Thoracic aorta (tissue), 2 donors: ENCODE measurements around the gene BCL2L13. TPM values are rescaled to one million over a fixed set of nuclear protein-coding genes. Genes with fewer than 3 reads are reported as not detected.

Experiments used
- ATAC-seq: fragments of 150-250 bp; one replicate; pipeline ENCODE4 v1.8.0; 2017; ENCODE audit warnings: low read depth; ENCODE audit not compliant: insufficient number of reproducible peaks, low FRiP score
- DNase-seq: peaks from one replicate; pipeline ENCODE4 v3.0.0-alpha.2; 2020; ENCODE audit warnings: low spot score
- H3K27ac ChIP-seq, 2 donors: fragments of 200-600 bp; sonication (generic); 1 replicate in 1 of 2; 2 replicates in 1 of 2; pipeline ENCODE4 v1.5.1; 2016; ENCODE audit warnings: mild to moderate bottlenecking in 2 of 2, moderate library complexity in 2 of 2
- H3K27me3 ChIP-seq: fragments of 200-600 bp; sonication (generic); replicated peaks from 2 replicates; pipeline ENCODE4 v1.6.0; 2016; ENCODE audit warnings: mild to moderate bottlenecking; ENCODE audit not compliant: insufficient read depth
- H3K36me3 ChIP-seq: fragments of 200-600 bp; sonication (generic); one replicate; pipeline ENCODE4 v1.5.1; 2016
- H3K4me1 ChIP-seq, 2 donors: fragments of 200-600 bp; sonication (generic); 1 replicate in 1 of 2; 2 replicates in 1 of 2; pipeline versions ENCODE4 v1.5.1 to v1.6.0; 2016; ENCODE audit warnings: low read depth in 2 of 2, mild to moderate bottlenecking in 1 of 2; ENCODE audit not compliant: control insufficient read depth in 1 of 2
- H3K4me3 ChIP-seq: fragments of 200-600 bp; sonication (generic); 2 replicates; pipeline ENCODE4 v1.5.1; 2016; ENCODE audit warnings: mild to moderate bottlenecking
- H3K9me3 ChIP-seq: fragments of 200-600 bp; sonication (generic); 2 replicates; pipeline ENCODE4 v1.5.1; 2016
- total RNA-seq, 2 donors: library from RNA; depleted of rRNA; stranded (reverse); fragments of >200 nt; gene quantifications; one replicate each; pipeline versions ENCODE4 v1.1.0 to v1.2.3, GENCODE V29; 2016
- TF ChIP-seq, protein P1 (sequence below): fragments of 200-600 bp; sonication (generic); IDR thresholded peaks from one replicate; pipeline ENCODE4 v1.5.1; 2019; ENCODE audit warnings: antibody characterized with exemption

Gene BCL2L13
- total RNA-seq, 2 donors from 2014 or later, result 38.0 to 43.4 TPM

DNA sequence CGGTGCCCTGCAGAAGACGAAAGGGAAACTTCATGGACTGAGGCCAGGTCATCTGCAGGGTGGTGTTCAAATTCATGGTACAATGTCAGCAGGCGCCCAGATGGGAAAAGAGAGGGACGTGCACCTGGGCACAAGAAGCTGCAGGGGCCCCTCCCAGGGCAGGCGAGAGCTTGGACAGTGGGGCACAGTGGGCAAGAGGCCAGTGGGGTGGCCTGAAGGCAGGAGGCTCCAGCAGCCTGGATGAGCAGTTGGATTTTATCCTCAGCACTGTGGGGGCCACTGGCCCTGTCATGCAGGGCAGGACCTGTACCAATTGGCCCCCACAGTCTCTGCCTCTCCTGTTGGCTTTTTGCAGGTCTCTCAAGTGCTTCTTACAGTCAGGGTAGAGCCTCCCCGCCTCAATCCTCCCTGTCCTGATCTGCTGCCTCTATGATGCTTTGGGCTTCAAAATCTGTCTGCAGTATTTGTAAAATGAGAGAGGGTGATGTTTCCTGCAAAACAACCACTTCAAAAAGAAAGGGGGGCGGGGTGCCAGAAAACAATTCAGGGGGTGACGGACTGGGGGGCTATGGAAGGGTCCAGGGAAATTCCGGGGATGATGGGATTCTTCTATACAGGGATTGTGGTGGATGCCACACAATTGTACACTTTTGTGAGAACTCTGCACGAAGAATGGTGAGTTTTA is 137.4 kb downstream of the BCL2L13 start:
- no peak for ATAC-seq
- no peaks in the 10 kb centered on the region for H3K36me3 ChIP-seq
- TF ChIP-seq, protein P1, sequence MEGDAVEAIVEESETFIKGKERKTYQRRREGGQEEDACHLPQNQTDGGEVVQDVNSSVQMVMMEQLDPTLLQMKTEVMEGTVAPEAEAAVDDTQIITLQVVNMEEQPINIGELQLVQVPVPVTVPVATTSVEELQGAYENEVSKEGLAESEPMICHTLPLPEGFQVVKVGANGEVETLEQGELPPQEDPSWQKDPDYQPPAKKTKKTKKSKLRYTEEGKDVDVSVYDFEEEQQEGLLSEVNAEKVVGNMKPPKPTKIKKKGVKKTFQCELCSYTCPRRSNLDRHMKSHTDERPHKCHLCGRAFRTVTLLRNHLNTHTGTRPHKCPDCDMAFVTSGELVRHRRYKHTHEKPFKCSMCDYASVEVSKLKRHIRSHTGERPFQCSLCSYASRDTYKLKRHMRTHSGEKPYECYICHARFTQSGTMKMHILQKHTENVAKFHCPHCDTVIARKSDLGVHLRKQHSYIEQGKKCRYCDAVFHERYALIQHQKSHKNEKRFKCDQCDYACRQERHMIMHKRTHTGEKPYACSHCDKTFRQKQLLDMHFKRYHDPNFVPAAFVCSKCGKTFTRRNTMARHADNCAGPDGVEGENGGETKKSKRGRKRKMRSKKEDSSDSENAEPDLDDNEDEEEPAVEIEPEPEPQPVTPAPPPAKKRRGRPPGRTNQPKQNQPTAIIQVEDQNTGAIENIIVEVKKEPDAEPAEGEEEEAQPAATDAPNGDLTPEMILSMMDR, result no peak
- no peaks in the 10 kb centered on the region for H3K27me3 ChIP-seq
- no peak for DNase-seq
- no peak overlapping the region for H3K4me3 ChIP-seq
- H3K9me3 ChIP-seq, result no peaks in the 10 kb centered on the region
- peaks cover 3 to 12% of the 10 kb centered on the region in 2 donors for H3K4me1 ChIP-seq
- H3K27ac ChIP-seq, result no peak overlapping the region

DNA sequence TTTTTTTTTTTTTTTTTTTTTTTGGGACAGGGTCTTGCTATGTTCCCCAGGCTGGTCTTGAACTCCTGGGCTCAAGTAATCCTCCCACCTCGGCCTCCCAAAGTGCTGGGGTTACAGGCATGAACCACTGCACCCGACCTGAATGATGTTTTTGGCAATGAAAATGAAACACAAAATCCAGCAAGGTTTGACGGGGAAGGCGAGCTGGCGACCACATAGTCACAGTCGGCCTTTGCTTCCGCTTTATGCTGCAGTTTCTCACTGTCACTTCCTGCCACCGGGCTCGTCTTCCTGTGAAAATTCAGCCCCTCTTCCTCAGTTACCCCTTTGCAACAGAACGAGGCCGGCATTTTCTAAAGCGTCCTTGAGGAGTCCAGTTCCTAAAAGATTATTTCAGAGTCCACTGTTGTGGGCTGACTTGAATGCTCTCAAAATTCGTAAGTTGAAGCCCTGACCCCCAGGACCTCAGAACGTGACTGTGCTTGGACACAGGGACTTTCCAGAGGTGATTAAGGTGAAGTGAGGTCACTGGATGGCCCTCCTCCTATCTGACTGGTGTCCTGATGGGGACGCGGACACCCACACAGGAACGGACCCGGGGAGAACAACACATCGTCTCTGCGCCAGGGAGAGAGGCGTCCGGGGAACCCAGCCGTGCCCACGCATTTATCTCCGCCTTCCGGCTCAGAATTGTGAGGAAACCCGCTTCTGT is 138.6 kb downstream of the BCL2L13 start:
- ATAC-seq, result no peak
- Histone ChIP-seq H3K9me3 (no peaks in the 10 kb centered on the region), H3K36me3 (no peaks in the 10 kb centered on the region), H3K4me3 (peak overlapping the region; percentile 60), H3K4me1 (peaks cover 10 to 24% of the 10 kb centered on the region in 2 donors), H3K27ac (peak overlapping the region in 1 of 2 donors; percentile 36), H3K27me3 (no peaks in the 10 kb centered on the region)
- TF ChIP-seq, protein P1, result no peak
- DNase-seq, result no peak

DNA sequence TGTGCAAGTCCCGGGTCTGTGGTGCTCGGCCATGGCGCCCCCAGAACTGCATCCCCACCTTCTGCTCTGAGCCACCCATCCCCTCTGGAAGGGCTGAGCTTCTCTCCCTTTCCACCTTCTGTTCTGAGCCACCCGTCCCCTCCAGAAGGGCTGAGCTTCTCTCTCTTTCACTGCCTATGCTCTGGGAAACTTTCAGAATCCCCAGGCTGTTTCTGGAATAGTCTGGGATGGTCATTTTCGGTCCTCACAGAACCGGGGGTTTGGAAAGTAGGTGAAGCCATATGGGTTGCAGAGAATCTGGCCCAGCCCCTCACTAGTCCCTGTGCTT is 139.1 kb downstream of the BCL2L13 start:
- H3K4me1 ChIP-seq, result peaks cover 10 to 24% of the 10 kb centered on the region in 2 donors
- DNase-seq, result no peak
- no peaks in the 10 kb centered on the region for H3K27me3 ChIP-seq
- H3K36me3 ChIP-seq, result no peaks in the 10 kb centered on the region
- ATAC-seq, result no peak
- H3K9me3 ChIP-seq, result no peaks in the 10 kb centered on the region
- H3K27ac ChIP-seq, result peak overlapping the region in 1 of 2 donors; percentile 36
- TF ChIP-seq, protein P1, result no peak
- peak overlapping the region; percentile 60 for H3K4me3 ChIP-seq

DNA sequence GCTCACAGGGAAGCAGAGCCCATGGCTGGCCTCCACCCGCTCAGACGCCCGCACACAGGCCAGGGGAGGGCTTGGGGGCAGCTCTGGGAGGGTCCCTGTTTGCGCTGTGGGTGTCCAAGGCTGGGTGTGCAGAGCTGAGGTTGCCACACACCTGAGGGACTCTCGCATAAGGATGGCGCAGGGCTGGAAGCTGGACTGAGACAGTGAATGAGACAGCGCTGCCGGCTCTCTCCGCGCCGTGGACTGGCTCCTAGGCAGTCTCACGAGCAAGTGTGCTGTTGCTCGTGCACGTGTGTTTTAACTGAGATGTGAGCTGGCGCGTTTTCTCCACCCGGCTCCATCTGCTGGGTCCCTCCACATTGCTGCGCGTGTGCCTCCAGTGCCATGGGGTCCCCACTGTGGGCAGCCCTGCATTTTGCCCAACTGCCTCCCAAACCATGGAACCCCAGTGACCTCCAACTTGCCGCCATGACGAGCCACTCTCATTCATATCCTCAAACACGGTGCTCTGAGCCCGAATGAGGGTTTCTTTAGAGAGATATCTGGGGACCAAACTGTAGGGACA is 139.9 kb downstream of the BCL2L13 start:
- Histone ChIP-seq H3K9me3 (no peaks in the 10 kb centered on the region), H3K36me3 (no peaks in the 10 kb centered on the region), H3K27ac (no peak overlapping the region), H3K4me3 (no peak overlapping the region), H3K27me3 (no peaks in the 10 kb centered on the region), H3K4me1 (peaks cover 9 to 17% of the 10 kb centered on the region in 2 donors)
- DNase-seq, result no peak
- TF ChIP-seq, protein P1, result no peak
- ATAC-seq, result no peak
